ENCODE measurements around the gene EDDM3A. TPM values are rescaled to one million over a fixed set of nuclear protein-coding genes. Genes with fewer than 3 reads are reported as not detected.
A peak's percentile ranks its signal among the peaks of the same experiment; 100 is the strongest.

EDDM3A gene
- total and polyA plus RNA-seq, 2 of the 13 experiments (the other 11 are each of a cell fraction or from before 2014, with no cell fraction given): not detected

GRCh38 chr14:20696764-20697163, 48.9 kb upstream of the EDDM3A start (continued):
- TF ChIP-seq, protein P1, sequence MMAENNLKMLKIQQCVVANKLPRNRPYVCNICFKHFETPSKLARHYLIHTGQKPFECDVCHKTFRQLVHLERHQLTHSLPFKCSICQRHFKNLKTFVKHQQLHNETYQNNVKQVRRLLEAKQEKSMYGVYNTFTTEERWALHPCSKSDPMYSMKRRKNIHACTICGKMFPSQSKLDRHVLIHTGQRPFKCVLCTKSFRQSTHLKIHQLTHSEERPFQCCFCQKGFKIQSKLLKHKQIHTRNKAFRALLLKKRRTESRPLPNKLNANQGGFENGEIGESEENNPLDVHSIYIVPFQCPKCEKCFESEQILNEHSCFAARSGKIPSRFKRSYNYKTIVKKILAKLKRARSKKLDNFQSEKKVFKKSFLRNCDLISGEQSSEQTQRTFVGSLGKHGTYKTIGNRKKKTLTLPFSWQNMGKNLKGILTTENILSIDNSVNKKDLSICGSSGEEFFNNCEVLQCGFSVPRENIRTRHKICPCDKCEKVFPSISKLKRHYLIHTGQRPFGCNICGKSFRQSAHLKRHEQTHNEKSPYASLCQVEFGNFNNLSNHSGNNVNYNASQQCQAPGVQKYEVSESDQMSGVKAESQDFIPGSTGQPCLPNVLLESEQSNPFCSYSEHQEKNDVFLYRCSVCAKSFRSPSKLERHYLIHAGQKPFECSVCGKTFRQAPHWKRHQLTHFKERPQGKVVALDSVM (CRISPR knock-in tag; IDR thresholded peaks at IDR 0.05): no peak
- no peak for TF ChIP-seq SP2 (CRISPR knock-in tag; IDR thresholded peaks at IDR 0.05)
- no peak for TF ChIP-seq HDAC2 (CRISPR knock-in tag; IDR thresholded peaks at IDR 0.05)

DNA sequence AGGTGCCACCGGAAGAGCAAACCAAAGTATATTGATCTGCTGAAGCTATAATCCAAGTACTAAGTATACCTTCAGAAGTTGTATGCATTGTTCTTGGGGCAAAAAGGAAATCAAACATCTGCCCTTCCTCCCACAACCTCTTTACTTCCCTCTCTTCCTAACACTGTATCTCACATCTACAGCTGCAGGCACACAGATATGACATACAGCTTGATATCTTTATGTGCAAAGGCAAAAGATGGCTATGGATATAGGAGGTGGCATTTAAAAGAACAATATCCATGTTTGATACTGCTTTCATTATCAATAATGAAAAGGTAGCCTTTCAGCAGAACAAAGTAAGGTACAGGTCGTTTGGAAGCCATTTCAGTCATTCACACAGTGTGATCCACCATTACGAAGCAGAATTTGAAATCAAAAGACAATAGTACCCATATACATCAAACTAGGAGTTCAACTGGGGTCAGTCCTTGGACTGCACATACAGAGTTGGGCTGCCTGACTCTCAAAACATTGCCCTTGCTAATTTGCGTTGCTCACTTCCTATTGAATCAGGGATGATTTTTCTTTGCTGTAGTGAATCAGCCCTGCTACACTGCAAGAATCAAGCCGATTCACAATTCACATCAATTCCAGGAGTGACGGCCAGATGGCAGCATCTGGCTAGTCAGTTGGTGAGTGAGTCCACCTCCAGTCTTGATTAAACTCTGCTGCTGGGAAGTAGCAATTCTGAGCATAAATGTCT, 48.2 kb upstream of the EDDM3A start:
- Histone ChIP-seq H3K9me3 (ENCODE audit: low read length) (no peaks in the 10 kb centered on the region), H3K4me2 (ENCODE audit: low read depth, low read length) (no peak overlapping the region), H3K27ac (ENCODE audit: extremely low read length, insufficient read depth, low read length) (no peak overlapping the region), H3K4me1 (ENCODE audit: insufficient read depth, low read length) (no peaks in the 10 kb centered on the region), H3K27me3 (ENCODE audit: control insufficient read depth in 1 of 2, insufficient read depth in 2 of 2, low read length in 2 of 2) (no peaks in the 10 kb centered on the region), H3K9ac (ENCODE audit: insufficient read depth, low read depth, low read length) (no peak overlapping the region), H3K4me3 (replicated peaks in 1 of 3; ENCODE audit: insufficient read depth in 1 of 3, low read depth in 2 of 3, low read length in 3 of 3) (no peak overlapping the region), H4K20me1 (ENCODE audit: insufficient read depth, low read length) (peaks cover 68% of the 10 kb centered on the region), H3K36me3 (replicated peaks in 1 of 2; ENCODE audit: control insufficient read depth in 1 of 2, insufficient read depth in 2 of 2, low read length in 2 of 2) (peaks cover 35 to 78% of the 10 kb centered on the region in 2 experiments), H3K79me2 (ENCODE audit: insufficient read depth, low read length) (peaks cover 29% of the 10 kb centered on the region), H2AFZ (ENCODE audit: low read length) (no peak overlapping the region)
- intact Hi-C loops (cut with micrococcal nuclease; ENCODE audit: unreplicated experiment): loop anchor here (1.0 kb wide), 1 partner anchor 158 kb away; no protein-coding TSS in a partner anchor
- ChIA-PET CTCF (ENCODE audit: low intra/inter-chr PET ratio, low total read pairs) (interaction anchor here (0.9 to 1.7 kb wide), 4 partner anchors 88 to 343 kb away, joined by 3 to 5 read pairs (median 4); no protein-coding TSS in a partner anchor), POLR2A (interaction anchor here (1.3 to 1.5 kb wide), 3 partner anchors 10 to 40 kb away, joined by 3 to 4 read pairs (median 3); no protein-coding TSS in a partner anchor)
- DNase-seq (ENCODE audit: low spot score): peak; percentile 62
- 64% methylated on average over 6 of the region's 6 CpGs for WGBS (ENCODE audit: low lambda C conversion rate)
- in situ Hi-C loops (cut with HindIII; ENCODE audit: extremely low pct_ligation_motif_present, low pct_unique_long_range_greater_than_20kb): loop anchor here (5.0 kb wide), 1 partner anchor 160 kb away; no protein-coding TSS in a partner anchor
- no TSS peak for BruUV-seq (replicated peaks)
- peak; percentile 78 for ATAC-seq
- peak; percentile 15 for FAIRE-seq
- no peak for TF ChIP-seq SALL2 (CRISPR knock-in tag; IDR thresholded peaks at IDR 0.05)
- no peak for TF ChIP-seq ZNF616 (CRISPR knock-in tag; IDR thresholded peaks at IDR 0.05; ENCODE audit: low read depth)
- TF ChIP-seq TGIF2 (CRISPR knock-in tag; IDR thresholded peaks at IDR 0.05): no peak
- 0 out of 2 replicates have a peak, but pooled peaks have one; percentile 12 for TF ChIP-seq RAD21 (CRISPR knock-in tag; IDR thresholded peaks at IDR 0.05)
- peak; percentile 58 for TF ChIP-seq SMC3 (IDR thresholded peaks at IDR 0.05; ENCODE audit: low read length)
- TF ChIP-seq ZNF138 (CRISPR knock-in tag; IDR thresholded peaks at IDR 0.05; ENCODE audit: low read depth): no peak
- TF ChIP-seq JUNB (CRISPR knock-in tag; IDR thresholded peaks at IDR 0.05; ENCODE audit: borderline replicate concordance): 0 out of 2 replicates have a peak, but pooled peaks have one; percentile 38
- no peak for TF ChIP-seq SMARCE1 (IDR thresholded peaks at IDR 0.05; ENCODE audit: borderline replicate concordance)
- TF ChIP-seq RBFOX2 (IDR thresholded peaks at IDR 0.05; ENCODE audit: low read depth, low read length): peak; percentile 11; the same call in 1 of the 2 replicates
- TF ChIP-seq ZSCAN22 (CRISPR knock-in tag; IDR thresholded peaks at IDR 0.05): 0 out of 2 replicates have a peak, but pooled peaks have one; percentile 73
- TF ChIP-seq POLR2G (IDR thresholded peaks at IDR 0.05; ENCODE audit: low read depth, low read length): peak; percentile 38; the same call in 1 of the 2 replicates
- peak; percentile 33 for TF ChIP-seq PAF1 (CRISPR knock-in tag; IDR thresholded peaks at IDR 0.05)
- no peak for TF ChIP-seq MTA3 (CRISPR knock-in tag; IDR thresholded peaks at IDR 0.05)
- 0 out of 4 replicates have a peak, but pooled peaks of 1 of the 2 experiments have one; percentile 25 for TF ChIP-seq POLR2A (IDR thresholded peaks at IDR 0.05; ENCODE audit: insufficient read depth in 1 of 2, low read depth in 2 of 2, low read length in 2 of 2)
- peak; percentile 53 for TF ChIP-seq POLR2AphosphoS5 (IDR thresholded peaks at IDR 0.05; ENCODE audit: low read depth, low read length)
- peak; percentile 61 for TF ChIP-seq STAG1 (CRISPR knock-in tag; IDR thresholded peaks at IDR 0.05)
- TF ChIP-seq ARID3A (IDR thresholded peaks at IDR 0.05; ENCODE audit: low read depth, low read length): peak; percentile 67; the same call in 1 of the 2 replicates
